GM21723 (cell line): ENCODE measurements around the gene AGO3.
A peak's percentile ranks its signal among the peaks of the same experiment; 100 is the strongest.

ENCODE experiments used
- ATAC-seq: cut with Tn5 transposase; IDR thresholded peaks from one replicate; pipeline ENCODE4 v1.9.1; 2021; ENCODE audit warnings: mild to moderate bottlenecking, moderate library complexity; ENCODE audit not compliant: unreplicated experiment

The AGO3 gene

GRCh38 chr1:36080801-36081200 is 149.9 kb downstream of the AGO3 start:
- no peak for ATAC-seq

- no peak for ATAC-seq
Observed at GRCh38 chr1:36081926-36082485, 151.1 kb downstream of the AGO3 start.

- ATAC-seq: no peak
Observed at GRCh38 chr1:36083219-36083618, 152.3 kb downstream of the AGO3 start.

- ATAC-seq: no peak
Observed at GRCh38 chr1:36083635-36084496, 153.0 kb downstream of the AGO3 start, which contains the start of gene TEKT2. TEKT2 (plus strand) TSS chr1:36084094; CDS start chr1:36084922, 828 bp downstream.

- no peak for ATAC-seq
Observed at GRCh38 chr1:36084497-36085115, 153.7 kb downstream of the AGO3 start.

GRCh38 chr1:36085126-36085525 is 154.2 kb downstream of the AGO3 start:
- ATAC-seq: no peak

- no peak for ATAC-seq
Observed at GRCh38 chr1:36085686-36086526, 155.0 kb downstream of the AGO3 start.

- ATAC-seq: no peak
Observed at GRCh38 chr1:36086529-36087232, 155.8 kb downstream of the AGO3 start.

- no peak for ATAC-seq
Observed at GRCh38 chr1:36087233-36088123, 156.6 kb downstream of the AGO3 start.

- ATAC-seq: no peak
Observed at GRCh38 chr1:36088265-36088576, 157.3 kb downstream of the AGO3 start.

GRCh38 chr1:36088577-36089392 is 157.9 kb downstream of the AGO3 start, which contains the start of gene ADPRS:
ADPRS (plus strand) TSS chr1:36088892; CDS start chr1:36088905, 13 bp downstream.
- peak; percentile 79 for ATAC-seq

GRCh38 chr1:36089393-36090121 is 158.7 kb downstream of the AGO3 start:
- no peak for ATAC-seq

- ATAC-seq: no peak
Observed at GRCh38 chr1:36091141-36091540, 160.2 kb downstream of the AGO3 start.

GRCh38 chr1:36091698-36092097 is 160.8 kb downstream of the AGO3 start:
- ATAC-seq: no peak

- no peak for ATAC-seq
Observed at GRCh38 chr1:36092166-36092797, 161.4 kb downstream of the AGO3 start.

GRCh38 chr1:36092798-36093185 is 161.9 kb downstream of the AGO3 start:
- ATAC-seq: no peak

- no peak for ATAC-seq
Observed at GRCh38 chr1:36093226-36093625, 162.3 kb downstream of the AGO3 start.
